Fibroblast of skin of right quadriceps (primary cell): Measurements from ENCODE around the gene ST3GAL3.

Source experiments
- DNase-seq: peaks from one replicate; pipeline ENCODE4 v3.0.0-alpha.2; 2013

Gene ST3GAL3

DNA sequence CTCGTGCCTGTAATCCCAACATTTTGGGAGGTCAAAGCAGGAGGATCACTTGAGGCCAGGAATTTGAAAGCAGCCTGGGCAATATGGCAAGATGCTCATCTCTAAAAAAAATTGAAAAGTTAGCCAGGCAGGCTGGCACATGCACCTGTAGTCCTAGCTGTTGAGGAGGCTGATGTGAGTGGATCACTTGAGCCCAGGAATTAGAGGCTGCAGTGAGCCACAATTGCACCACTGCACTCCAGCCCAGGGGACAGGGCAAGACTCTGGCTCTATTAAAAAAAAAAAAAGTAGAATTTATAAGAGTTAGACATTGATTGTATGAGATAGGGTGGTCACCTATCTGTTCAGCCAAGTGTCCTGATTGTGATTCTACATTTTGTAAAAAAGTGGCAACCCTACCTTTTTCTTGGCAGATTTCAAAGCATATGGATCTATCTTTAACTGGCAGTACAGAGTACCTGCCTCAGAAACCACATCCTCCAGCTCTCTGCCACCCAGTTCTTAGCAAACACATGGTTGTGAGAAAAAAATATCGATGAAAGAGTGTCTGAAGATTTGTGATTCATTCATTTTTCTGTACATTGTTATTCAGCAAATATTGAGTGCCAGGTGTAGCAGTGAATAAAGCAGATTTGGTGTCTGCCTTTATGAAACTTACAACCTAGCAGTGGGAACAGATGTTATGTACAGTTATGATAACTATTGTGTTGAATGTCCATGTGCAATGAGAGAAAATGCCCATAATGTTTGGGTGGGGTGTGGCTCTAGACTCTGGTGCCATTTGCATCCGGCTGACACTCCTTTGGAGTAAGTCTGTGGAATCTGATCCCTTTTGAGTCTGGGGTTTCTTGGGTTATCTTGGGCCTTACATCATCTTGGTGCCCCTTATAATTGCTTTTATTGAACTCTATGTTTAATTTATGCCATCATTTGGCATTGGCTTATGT, 82.5 kb downstream of the ST3GAL3 start:
- no peak for DNase-seq

DNA sequence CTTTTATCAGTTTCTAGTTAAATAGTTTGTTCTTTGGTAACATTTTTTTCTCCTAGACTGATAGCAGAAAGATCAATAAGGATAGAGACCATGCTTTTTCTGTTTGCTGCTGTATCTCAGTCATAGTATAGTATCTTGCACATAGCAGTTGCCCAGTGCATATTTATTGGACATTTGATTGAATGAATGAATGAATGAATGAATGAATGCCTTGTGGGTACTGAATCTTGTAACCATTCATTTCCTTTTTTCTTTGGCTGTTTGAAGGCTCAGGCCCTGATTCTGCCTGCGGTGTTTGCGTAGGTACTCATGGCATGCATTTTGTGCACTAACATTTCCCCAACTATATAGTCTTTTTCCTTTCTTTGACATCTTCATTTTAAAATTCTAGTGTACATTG, 83.9 kb downstream of the ST3GAL3 start:
- DNase-seq, result no peak

DNA sequence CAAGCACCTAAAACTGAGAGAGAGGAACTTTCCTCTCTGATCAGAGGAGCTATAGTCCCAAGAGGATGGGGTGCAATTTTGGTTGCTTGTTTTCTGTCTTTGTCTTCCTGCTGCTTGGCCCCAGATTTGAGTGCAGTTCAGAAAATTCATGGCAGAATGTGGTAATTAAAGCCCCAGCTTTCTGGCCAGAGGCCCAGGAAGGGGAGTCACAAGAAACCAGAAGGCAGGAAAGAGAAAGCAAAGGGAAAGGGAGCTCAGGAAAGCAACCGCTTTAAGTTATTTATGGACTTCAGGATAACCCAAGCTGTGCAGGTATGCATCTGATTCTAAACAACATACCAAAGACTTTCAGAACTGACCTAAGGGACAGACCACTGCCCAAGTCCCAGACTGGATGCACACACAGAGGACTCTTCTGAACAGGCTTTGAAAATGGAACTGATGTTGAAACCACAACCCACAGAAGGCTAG, 88.8 kb downstream of the ST3GAL3 start:
- peak; percentile 78 for DNase-seq

DNA sequence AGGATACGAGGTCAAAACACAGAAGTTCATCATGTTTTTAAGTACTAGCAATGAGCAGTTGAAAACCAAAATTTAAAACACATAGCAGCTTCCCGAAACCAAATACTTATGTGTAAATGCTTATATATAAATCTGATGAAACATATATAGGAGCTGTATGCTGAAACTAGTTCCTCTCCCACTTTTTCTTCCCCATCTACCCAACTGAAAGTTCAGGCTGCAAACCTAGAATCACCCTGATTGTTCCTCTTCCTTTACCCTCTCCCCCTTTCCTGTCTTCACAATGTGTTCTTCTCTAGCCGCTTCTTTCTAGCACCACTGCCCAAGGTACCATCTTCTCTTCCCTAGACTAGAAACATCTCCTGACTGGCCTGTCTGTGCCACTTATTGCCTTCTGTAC, 90.6 kb downstream of the ST3GAL3 start:
- no peak for DNase-seq

DNA sequence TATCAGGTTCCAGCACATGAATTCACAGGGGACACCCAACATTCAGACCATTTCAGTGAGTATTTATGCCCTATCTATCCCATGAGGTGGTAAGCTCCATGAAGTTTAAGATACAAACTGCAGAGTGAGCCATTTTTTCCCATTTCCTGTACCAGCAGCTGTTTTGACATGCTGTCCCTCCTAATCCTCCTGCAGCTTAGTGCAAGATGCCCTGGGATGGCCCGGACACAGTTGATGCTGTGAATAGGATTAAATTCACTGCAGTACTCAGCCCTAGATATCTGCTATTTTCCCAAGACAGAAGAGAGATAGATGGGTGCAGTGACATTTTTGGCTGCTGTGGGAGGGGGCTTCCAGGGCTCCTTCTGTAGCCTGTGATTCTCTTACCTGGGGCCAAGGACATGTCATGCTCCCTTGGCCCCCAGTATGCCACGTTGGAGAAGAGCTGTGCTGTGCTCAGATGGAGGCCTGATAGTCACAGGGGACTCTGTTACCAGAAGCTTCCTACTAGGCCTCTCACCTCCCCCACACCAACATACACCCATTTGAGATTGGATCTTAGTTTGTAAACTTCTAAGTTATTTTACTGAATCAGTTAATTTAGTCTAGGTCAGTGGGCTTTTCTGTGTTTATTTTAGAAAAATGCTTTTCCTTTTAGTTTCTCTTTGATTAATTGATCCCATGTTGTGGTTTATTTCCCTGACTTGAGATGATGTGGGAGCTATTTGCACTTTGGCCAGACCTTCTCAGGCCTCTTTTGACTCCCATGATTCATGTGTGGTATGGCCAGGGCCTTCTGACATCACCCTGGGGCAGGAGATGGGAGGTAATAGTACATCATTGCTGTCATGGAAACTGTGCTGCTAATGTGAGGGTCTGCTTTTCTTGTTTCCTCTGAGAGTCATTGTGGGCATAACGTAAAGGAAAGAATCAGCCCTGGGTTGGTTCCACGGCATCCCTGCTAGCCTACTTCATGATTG, 92.6 kb downstream of the ST3GAL3 start:
- peak; percentile 72 for DNase-seq

DNA sequence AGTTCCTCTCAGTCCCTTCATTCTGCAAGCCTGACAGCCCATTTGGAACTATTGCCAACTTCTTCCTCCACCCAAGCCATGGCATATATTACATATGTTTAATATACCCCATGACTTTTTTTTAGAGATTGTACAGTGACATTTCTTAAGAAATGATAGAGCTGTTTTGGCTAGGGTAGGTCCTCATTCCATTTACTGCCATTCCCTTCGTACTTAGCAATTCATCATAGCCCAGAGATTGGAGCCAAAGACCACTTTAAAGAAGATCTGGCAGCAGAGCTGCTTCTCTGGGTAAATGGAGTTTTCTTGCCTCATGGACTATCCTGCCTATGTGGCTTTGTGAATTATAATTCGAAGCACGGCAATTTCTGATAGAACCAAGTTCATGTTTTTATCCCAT, 93.4 kb downstream of the ST3GAL3 start:
- no peak for DNase-seq

DNA sequence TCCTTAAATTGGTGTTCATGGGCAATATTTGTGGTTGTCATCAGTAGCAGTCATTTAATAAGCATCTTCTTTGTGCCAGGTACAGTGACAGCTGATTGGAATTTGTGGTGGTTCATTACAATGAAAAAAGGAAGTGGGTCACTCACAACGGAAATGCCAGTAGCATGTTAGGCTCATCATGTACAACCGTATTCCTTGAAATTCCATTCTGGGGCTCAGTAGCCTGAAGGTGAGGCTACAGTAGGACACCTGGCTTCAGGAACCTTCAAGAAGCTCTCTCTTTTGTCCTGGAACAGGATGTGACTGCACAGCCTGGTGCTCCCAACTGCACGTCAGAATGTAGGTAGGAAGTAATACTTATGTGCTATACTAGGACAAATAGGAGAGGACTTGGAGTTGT, 93.9 kb downstream of the ST3GAL3 start:
- no peak for DNase-seq

DNA sequence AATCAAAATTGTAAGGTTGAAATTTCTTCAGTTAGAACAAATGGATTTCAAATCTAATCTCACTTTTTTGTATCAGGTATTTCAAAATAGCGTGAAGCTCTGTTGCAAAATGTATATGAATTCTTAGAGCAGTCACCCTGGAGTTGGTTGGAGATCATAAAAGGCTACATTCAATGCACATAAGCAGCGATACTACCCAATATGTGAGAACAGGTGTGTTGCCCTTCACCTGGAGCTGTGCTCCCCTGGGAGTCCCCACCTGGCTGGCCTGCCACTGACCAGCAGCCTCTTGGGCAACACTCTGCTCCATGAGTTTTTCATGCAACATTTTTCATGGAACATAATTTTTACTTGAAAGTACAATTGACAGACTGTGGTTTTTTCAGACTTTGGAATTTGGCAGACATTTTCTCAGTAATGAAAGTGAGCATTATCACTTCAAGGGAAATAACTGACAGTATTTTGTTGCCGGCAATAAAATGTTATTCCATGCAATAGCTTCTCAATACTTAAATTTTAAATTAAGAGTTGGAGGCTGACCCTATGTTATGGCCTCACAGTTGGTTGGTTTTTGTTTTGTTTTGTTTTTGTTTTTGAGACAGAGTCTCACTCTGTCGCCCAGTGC, 95.1 kb downstream of the ST3GAL3 start:
- no peak for DNase-seq

DNA sequence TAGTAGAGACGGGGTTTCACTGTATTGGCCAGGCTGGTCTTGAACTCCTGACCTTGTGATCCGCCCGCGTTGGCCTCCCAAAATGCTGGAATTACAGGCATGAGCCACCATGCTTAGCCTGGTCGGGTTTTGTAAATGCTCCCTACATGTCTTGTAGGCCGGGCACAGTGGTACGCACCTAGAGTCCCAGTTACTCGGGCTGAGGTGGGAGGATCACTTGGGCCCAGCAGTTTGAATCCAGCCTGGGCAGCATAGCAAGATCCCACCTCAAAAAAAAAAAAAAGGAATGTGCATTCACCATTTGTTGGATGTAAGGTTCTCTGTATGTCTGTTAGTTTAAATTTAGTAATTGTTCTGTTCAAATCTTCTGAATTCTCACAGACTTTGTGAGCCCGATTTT, 95.8 kb downstream of the ST3GAL3 start:
- no peak for DNase-seq

DNA sequence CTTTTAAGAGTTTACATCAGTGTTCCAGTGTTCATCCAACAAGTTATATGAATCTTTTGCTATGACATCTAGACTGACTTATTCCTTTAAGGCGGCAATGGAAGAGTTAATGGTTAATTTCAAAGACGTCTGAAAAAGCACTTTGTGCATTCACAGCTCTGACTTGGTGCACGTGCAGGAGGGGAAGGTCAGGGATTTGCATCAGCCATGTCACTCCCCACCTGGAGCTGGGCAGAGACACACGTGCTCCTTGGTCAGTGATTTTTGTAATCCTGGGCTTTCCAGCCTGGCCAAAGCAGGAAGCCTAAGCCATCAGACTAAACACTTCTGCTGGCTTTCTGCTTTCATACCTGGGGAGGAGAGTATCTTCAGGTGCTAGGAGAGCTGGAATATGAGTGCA, 96.3 kb downstream of the ST3GAL3 start:
- DNase-seq, result no peak

DNA sequence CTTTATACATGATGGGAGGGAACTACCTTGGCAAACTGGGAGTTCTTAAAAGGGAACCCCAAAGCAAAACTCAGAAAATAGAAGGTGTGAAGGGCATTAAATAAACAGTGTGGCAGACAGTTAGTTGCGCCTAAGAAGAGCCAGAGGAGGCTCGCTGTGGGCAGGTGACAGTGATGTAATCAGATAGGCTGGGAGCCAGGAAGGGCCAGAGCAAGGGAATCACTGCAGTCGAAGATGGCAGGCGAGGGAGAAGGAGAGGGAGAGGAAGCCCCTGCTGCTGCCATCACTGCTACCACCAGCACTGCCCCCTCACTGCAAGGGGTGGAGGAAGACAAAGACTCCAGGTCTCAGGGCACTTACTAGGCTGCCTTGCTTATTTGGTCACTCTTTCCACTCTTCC, 97.2 kb downstream of the ST3GAL3 start:
- DNase-seq, result no peak

DNA sequence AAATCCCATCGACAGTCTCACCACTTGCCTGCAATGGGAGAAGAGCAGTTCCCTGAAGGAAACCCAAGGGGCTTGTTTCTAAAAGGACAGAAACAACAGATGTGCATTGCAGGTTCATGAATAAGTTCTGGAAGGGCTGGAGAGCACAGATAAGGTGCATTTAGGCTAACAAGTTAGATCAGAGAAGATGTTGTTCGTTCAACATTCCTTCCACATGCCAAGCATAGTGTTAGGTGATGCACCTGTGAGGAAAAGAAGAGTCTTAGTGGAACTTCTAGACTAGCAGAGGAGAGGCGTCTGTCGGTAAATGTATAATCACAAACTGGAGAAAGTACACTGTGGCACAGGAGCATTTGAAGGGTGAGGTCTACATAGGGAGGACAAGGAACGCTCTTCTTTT, 98.0 kb downstream of the ST3GAL3 start:
- DNase-seq, result no peak

DNA sequence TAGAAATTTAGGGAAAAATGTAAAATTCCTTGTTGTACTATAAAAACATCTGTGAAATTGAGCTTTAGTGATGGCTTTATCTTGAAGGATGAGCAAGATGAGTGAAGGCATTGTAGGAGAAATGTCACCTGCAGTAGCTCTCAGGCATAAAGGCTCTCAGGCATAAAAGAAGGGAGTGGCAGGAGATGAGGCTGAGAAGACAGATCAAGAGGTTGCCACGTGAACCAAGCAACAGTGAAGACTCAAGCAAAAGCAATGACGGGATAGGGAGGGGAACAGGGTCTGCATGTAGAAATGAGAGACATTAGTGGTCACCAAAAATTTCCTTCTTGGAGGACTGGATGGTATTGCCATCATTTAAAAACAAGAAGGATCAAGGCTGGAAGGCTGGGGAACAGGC, 98.8 kb downstream of the ST3GAL3 start:
- no peak for DNase-seq

DNA sequence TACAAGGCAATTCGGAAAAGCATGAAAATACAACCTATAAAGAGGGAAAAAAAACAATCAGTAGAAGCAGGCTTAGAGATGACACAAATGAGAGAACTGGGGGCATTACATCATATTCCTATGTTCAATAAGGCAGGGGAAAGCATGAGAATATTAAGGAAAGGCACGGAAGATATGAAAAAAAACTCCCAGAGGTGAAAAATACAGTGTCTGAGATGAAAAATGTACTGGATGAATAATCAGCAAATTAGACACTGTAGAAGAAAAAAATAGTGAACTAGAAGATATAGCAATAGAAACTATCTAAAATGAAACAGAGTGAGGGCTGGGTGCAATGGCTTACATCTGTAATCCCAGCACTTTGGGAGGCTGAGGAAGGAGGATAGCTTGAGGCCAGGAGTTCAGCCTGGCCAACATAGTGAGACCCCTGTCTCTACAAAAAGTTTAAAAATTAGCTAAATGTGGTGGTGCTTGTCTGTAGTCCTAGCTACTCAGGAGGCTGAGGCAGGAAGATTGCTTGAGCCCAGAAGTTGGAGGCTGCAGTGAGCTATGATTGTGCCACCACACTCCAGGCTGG, 101.8 kb downstream of the ST3GAL3 start:
- no peak for DNase-seq

DNA sequence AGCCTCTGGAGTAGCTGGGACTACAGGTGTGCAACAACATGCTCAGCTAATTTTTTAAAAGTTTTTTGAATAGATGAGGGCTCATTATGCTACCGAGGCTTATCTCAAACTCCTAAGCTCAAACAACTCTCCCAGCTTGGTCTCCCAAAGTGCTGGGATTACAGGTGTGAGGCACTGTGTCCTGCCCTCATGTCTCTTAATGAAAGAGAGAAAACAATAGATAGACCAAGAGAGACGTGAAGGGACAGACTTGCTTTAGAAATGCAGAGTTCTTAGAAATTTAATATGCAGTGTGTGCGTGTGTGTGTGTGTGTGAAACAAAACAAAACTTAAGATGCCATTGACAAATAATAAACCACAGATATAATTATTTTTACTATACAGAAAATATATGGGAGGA, 105.2 kb downstream of the ST3GAL3 start:
- DNase-seq, result no peak

DNA sequence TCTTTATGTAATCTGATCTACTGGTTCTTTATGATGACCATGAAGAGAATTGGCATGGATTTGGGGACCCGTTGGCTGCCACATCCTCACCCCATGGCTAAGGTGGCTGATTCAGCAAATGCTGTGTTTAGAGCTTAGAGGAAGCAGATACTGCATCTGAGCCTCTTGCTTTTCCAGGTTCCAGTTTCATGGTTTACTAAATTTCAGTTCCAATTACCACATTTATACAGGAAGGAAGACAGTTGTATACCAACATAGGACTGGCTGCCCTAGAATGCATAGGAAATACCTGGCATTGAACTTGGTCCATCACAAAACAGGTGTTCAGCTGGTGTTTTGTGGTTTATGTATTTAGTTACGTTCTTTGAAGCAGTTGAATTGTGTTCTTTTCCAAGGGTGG, 107.1 kb downstream of the ST3GAL3 start:
- DNase-seq, result no peak

DNA sequence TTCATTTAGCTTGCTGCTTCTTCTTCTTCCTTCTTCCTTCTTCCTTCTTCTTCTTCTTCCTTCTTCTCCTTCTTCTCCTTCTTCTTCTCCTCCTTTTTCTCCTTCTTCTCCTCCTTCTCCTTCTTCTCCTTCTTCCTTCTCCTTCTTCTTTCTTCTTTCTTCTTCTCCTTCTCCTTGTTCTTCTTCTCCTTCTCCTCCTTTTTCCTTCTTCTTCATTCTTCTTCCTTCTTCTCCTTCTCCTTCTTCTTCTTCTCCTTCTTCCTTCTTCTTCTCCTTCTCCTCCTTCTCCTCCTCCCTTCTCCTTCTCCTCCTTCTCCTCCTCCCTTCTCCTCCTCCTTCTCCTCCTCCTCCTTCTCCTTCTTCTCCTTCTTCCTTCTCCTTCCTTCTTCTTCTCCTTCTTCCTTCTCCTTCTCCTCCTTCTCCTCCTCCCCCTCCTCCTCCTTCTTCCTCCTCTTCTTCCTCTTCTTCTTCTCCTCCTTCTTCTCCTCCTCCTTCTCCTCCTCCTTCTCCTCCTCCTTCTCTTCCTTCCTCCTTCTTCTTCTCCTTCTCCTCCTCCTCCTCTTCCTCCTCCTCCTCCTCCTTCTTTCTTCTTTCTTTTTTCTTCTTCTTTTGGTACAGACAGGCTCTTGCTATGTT, 110.1 kb downstream of the ST3GAL3 start:
- DNase-seq, result no peak

DNA sequence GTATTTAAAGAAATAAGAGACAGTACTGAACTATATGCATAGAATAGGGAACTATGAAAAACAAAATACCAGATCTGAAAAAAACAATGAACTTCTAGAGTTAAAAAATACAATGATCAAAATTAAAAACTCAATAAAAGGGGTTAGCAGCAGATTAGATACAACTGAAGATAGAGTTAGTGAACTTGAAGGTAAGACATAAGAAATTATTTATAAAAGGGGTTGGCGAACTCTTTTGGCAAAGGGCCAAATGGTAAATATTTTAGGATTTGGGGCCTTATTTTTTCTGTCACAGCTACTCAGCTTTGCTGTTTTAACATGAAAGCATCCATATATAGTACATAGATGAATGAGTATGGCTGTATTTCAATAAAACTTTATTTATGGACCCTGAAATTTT, 111.4 kb downstream of the ST3GAL3 start:
- DNase-seq, result no peak

DNA sequence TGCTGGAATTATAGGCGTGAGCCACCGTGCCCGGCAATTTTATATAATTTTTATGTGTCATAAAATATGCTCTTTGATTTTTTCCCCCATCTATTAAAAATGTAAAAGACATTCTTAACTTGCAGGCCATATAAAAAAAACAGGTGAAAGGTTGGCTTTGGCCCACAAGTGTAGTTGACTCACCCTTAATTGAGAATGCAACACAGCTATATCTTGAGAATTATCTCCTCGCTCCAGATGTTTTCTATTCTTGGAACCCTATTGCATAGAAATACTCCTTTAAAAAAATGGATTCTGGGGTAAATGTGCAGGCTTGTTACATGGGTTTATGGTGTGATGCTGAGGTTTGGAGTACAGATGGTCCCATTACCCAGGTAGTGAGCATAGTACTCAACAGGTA, 112.0 kb downstream of the ST3GAL3 start:
- DNase-seq, result no peak

DNA sequence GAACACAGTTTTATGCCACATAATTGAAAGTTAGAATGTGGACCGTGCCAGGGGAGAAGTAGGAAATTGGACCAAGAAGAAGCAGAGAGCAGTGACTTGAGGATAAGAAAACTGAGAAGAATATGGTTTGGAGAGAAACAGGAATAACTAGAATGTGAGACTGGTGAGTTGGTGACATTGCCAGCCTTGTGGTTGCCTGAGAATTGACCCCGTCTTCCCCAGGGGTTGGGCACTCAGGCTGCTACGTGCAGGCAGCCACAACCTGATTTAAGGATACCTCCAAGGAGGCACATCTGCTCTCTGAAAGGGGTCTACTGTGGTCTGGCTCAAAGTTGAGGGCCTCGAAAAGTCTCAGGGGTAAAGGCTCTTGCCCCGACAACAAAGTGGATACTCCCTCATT, 114.1 kb downstream of the ST3GAL3 start:
- DNase-seq, result no peak

DNA sequence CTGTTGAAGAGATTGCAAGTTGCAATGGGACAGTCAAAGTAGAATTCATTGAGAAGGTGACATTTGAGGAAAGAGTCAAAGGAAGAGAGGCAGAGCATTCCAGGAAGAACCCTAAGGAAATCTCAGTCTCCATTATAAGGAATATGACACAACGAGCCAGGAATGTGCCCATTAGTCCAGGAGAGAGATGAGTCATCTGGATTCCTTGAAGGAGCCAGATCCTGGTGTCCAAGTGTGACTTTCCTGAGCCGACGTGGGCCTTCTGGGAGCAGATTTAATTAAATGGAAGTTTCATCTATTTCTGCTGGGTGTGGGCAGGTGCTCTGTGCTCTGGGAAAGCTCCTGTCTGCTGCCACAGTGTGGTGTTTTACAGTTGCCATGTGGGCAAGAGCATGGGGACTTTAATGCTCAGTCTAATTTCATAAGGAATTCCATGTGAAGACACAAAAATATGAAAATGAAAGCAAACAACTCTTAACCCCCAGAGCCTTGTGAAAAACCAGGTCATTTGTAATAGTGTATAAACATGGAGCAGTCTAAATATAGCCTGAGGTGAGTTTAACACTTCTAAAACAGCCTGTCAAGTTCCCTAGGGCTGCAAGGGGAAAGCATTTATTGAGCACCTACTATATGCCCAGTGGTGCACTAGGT, 114.8 kb downstream of the ST3GAL3 start:
- peak; percentile 96 for DNase-seq

DNA sequence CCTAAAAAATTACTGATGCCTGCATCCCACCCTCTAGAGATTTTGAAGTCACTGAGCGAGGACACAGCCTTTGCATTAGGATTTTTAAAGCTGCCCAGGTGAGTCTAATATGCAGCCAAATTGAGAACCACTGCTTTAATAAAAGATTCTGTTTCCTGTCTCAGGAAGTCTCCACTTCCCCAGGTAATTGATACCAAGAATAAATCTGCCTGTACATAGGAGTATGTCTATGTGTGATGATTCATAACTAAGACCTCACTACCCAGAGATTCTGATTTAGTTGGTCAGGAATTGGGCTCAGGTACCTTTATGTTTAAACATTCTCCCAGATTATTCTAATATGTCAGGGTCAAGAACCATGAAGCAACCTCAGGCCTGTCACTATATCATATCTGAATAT, 117.5 kb downstream of the ST3GAL3 start:
- DNase-seq, result no peak
